PC-9 (cell line): Measurements from ENCODE around the gene PARP8. TPM values are rescaled to one million over a fixed set of nuclear protein-coding genes. Genes with fewer than 3 reads are reported as not detected.

Source experiments
- BruUV-seq: library from RNA; stranded (reverse); fragments of 400-500 nt; replicated peaks from 2 replicates; lab custom pipeline; 2021; lab: Mats Ljungman, UMichigan
- CTCF ChIA-PET: fragments of 300-600 bp; sonication (Branson Sonifier 250); formaldehyde crosslinking; loops from one replicate; lab custom pipeline; 2022; ENCODE audit warnings: antibody characterized with exemption; lab: Charles Lee
- POLR2A ChIA-PET: fragments of 300-600 bp; sonication (Branson Sonifier 250); formaldehyde crosslinking; loops from one replicate; lab custom pipeline; 2022; ENCODE audit warnings: antibody characterized with exemption; ENCODE audit not compliant: unreplicated experiment; lab: Charles Lee
- DNase-seq, 2 experiments: peaks; one replicate each; pipeline versions ENCODE4 v3.0.0 to v3.0.0-alpha.2; 2015 to 2022; ENCODE audit warnings: mixed read lengths in 1 of 2
- H2AFZ ChIP-seq: fragments of 200-600 bp; sonication (generic); 2 replicates; pipeline ENCODE4 v1.8.1; 2017; ENCODE audit warnings: antibody characterized with exemption
- H3F3A ChIP-seq: fragments of 200-600 bp; sonication (generic); 2 replicates; pipeline ENCODE4 v1.8.1; 2017; ENCODE audit warnings: antibody characterized with exemption, mild to moderate bottlenecking, low read depth; ENCODE audit not compliant: insufficient read depth
- H3K27ac ChIP-seq: fragments of 200-600 bp; sonication (generic); 2 replicates; pipeline ENCODE4 v1.6.1; 2016; ENCODE audit warnings: mixed run types
- H3K27me3 ChIP-seq: fragments of 200-600 bp; sonication (generic); 2 replicates; pipeline ENCODE4 v1.6.1; 2016; ENCODE audit warnings: low read depth, mixed run types; ENCODE audit not compliant: insufficient read depth
- H3K36me3 ChIP-seq: fragments of 200-600 bp; sonication (generic); 2 replicates; pipeline ENCODE4 v1.6.1; 2016; ENCODE audit warnings: low read depth, mixed run types
- H3K4me1 ChIP-seq: fragments of 200-600 bp; sonication (generic); replicated peaks from 2 replicates; pipeline ENCODE4 v1.6.1; 2016; ENCODE audit warnings: mixed run types; ENCODE audit not compliant: insufficient read depth
- H3K4me2 ChIP-seq: fragments of 200-600 bp; sonication (generic); 2 replicates; pipeline ENCODE4 v1.6.1; 2017; ENCODE audit warnings: mixed run types
- H3K4me3 ChIP-seq: fragments of 200-600 bp; sonication (generic); 2 replicates; pipeline ENCODE4 v1.6.1; 2016; ENCODE audit warnings: mixed run types
- H3K79me2 ChIP-seq: fragments of 200-600 bp; sonication (generic); 2 replicates; pipeline ENCODE4 v1.6.1; 2017; ENCODE audit warnings: low read depth, mixed run types
- H3K9me2 ChIP-seq: fragments of 200-600 bp; sonication (generic); 2 replicates; pipeline ENCODE4 v1.8.1; 2017; ENCODE audit warnings: mild to moderate bottlenecking; ENCODE audit not compliant: insufficient read depth
- H3K9me3 ChIP-seq: fragments of 200-600 bp; sonication (generic); 2 replicates; pipeline ENCODE4 v1.8.1; 2016; ENCODE audit warnings: low read depth; ENCODE audit not compliant: insufficient read depth
- H4K20me1 ChIP-seq: fragments of 200-600 bp; sonication (generic); 2 replicates; pipeline ENCODE4 v1.8.1; 2017; ENCODE audit not compliant: insufficient read depth
- EZH2 ChIP-seq: fragments of 200-600 bp; sonication (generic); IDR thresholded peaks from 2 replicates; pipeline ENCODE4 v1.8.0; 2017; ENCODE audit warnings: antibody characterized with exemption, low read depth
- intact Hi-C: fragments of 100-400 bp; cut with micrococcal nuclease; formaldehyde crosslinking; loops from one replicate; pipeline ENCODE4 v1.10.0; 2022; ENCODE audit not compliant: unreplicated experiment
- total RNA-seq: library from RNA; stranded (reverse); gene quantifications from 2 replicates; pipeline ENCODE4 v1.2.3, GENCODE V29; 2021
- TF ChIP-seq, protein P1 (sequence below): fragments of 200-600 bp; sonication (generic); conservative IDR thresholded peaks from 2 replicates; pipeline ENCODE4 v1.6.1; 2017; ENCODE audit warnings: mixed run types, antibody characterized with exemption, mild to moderate bottlenecking, moderate library complexity

PARP8 gene
- total RNA-seq, 1 experiment from 2014 or later, result 17.6 TPM

DNA sequence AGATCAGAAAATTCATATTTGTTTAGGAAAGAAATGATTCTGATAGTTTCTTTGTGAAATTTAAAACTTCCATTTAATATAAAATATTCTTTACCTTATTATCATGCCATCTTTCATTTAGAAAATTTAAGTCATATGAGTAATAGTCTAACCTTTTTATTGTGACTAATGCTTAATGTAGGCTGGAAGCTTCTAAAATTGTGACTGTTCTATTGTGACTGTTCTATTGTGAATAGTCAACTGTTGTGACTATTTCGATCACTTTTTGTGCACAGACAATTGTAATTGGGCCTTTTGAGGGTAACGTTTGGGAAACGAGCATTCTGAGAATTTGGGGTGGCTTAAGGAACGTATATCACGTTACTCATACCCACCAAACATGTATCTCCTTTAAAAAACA, 100.0 kb downstream of the PARP8 start:
- H2AFZ ChIP-seq, result no peak overlapping the region
- intact Hi-C loops, result no loop called here
- H3K79me2 ChIP-seq, result no peaks in the 10 kb centered on the region
- H3F3A ChIP-seq, result no peaks in the 10 kb centered on the region
- H3K27me3 ChIP-seq, result no peaks in the 10 kb centered on the region
- POLR2A ChIA-PET, result no interaction called here
- BruUV-seq, result no TSS peak
- CTCF ChIA-PET, result no interaction called here
- no peak for TF ChIP-seq EZH2
- TF ChIP-seq, protein P1, sequence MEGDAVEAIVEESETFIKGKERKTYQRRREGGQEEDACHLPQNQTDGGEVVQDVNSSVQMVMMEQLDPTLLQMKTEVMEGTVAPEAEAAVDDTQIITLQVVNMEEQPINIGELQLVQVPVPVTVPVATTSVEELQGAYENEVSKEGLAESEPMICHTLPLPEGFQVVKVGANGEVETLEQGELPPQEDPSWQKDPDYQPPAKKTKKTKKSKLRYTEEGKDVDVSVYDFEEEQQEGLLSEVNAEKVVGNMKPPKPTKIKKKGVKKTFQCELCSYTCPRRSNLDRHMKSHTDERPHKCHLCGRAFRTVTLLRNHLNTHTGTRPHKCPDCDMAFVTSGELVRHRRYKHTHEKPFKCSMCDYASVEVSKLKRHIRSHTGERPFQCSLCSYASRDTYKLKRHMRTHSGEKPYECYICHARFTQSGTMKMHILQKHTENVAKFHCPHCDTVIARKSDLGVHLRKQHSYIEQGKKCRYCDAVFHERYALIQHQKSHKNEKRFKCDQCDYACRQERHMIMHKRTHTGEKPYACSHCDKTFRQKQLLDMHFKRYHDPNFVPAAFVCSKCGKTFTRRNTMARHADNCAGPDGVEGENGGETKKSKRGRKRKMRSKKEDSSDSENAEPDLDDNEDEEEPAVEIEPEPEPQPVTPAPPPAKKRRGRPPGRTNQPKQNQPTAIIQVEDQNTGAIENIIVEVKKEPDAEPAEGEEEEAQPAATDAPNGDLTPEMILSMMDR, result no peak
- H3K4me2 ChIP-seq, result no peak overlapping the region
- H3K4me1 ChIP-seq, result no peaks in the 10 kb centered on the region
- H3K36me3 ChIP-seq, result no peaks in the 10 kb centered on the region
- H3K9me3 ChIP-seq, result no peaks in the 10 kb centered on the region
- H3K27ac ChIP-seq, result no peak overlapping the region
- DNase-seq, result no peak
- H3K4me3 ChIP-seq, result no peak overlapping the region
- no peaks in the 10 kb centered on the region for H4K20me1 ChIP-seq
- no peaks in the 10 kb centered on the region for H3K9me2 ChIP-seq

DNA sequence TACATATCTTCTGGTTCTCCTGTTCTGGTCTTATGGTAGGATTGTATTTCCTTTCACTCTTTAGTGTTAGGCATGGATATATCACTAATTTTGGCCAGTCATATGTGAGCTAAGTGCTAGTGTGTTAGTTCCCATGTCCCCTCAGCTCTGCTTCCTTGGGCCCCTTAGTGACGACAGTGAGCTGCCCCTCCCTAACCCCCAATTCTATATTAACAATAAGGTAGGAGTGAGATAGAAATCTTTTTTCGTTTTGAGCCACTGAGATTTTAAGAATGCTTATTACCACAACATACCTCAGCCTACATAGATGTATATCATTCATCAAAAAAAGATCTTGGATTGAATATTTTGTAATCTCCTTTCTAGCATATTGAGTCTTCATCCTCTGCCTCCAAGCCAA, 100.5 kb downstream of the PARP8 start:
- BruUV-seq, result no TSS peak
- H3K27ac ChIP-seq, result no peak overlapping the region
- no peak overlapping the region for H3K4me2 ChIP-seq
- no peaks in the 10 kb centered on the region for H3K9me3 ChIP-seq
- H3K27me3 ChIP-seq, result no peaks in the 10 kb centered on the region
- ChIA-PET CTCF (no interaction called here), POLR2A (no interaction called here)
- H3K36me3 ChIP-seq, result no peaks in the 10 kb centered on the region
- H3K4me1 ChIP-seq, result no peaks in the 10 kb centered on the region
- TF ChIP-seq EZH2, result no peak
- TF ChIP-seq, protein P1, result no peak
- no peaks in the 10 kb centered on the region for H3K79me2 ChIP-seq
- H2AFZ ChIP-seq, result no peak overlapping the region
- no peaks in the 10 kb centered on the region for H3F3A ChIP-seq
- no peaks in the 10 kb centered on the region for H4K20me1 ChIP-seq
- H3K4me3 ChIP-seq, result no peak overlapping the region
- H3K9me2 ChIP-seq, result no peaks in the 10 kb centered on the region
- intact Hi-C loops, result no loop called here
- DNase-seq, result no peak

DNA sequence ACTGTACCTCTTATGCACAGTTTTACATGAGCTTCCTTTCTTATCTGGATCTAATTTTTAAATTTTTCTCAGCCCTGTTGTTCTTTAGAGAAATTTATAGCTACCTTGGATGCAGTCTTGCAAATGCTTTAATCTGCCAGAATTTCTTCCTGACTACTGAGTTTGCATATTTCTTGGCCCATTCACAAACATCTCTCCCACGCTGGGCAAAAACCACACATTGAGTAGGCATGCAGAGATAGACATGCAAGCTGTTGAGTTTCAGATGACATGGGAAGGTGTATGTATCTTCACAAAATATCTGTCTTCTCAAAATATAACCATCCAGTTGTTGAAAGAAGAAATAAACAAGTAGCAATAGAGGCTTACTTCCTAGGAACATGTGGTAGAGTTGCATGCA, 101.2 kb downstream of the PARP8 start:
- no peak overlapping the region for H3K4me3 ChIP-seq
- H3K27ac ChIP-seq, result no peak overlapping the region
- TF ChIP-seq EZH2, result no peak
- TF ChIP-seq, protein P1, result no peak
- H2AFZ ChIP-seq, result no peak overlapping the region
- no peak overlapping the region for H3K4me2 ChIP-seq
- H3K9me2 ChIP-seq, result no peaks in the 10 kb centered on the region
- no peaks in the 10 kb centered on the region for H3K27me3 ChIP-seq
- intact Hi-C loops, result no loop called here
- no peaks in the 10 kb centered on the region for H3K36me3 ChIP-seq
- ChIA-PET POLR2A (no interaction called here), CTCF (no interaction called here)
- no peaks in the 10 kb centered on the region for H4K20me1 ChIP-seq
- no peak for DNase-seq
- no peaks in the 10 kb centered on the region for H3K79me2 ChIP-seq
- no peaks in the 10 kb centered on the region for H3K9me3 ChIP-seq
- no TSS peak for BruUV-seq
- no peaks in the 10 kb centered on the region for H3K4me1 ChIP-seq
- H3F3A ChIP-seq, result no peaks in the 10 kb centered on the region
